HG02852 (cell line): Measurements from ENCODE around the gene F12.
A peak's percentile ranks its signal among the peaks of the same experiment; 100 is the strongest.
"Not testable (repeated sequence)": the region's sequence is repeated elsewhere in the genome, so short reads cannot be mapped to it uniquely, and the experiment has no call there.

Experiments used
- ATAC-seq: cut with Tn5 transposase; IDR thresholded peaks from one replicate; pipeline ENCODE4 v1.9.1; 2021; ENCODE audit warnings: mild to moderate bottlenecking, moderate library complexity; ENCODE audit not compliant: unreplicated experiment

The F12 gene

GRCh38 chr5:177370488-177371119 is 38.8 kb downstream of the F12 start:
- peak; percentile 53 for ATAC-seq

DNA sequence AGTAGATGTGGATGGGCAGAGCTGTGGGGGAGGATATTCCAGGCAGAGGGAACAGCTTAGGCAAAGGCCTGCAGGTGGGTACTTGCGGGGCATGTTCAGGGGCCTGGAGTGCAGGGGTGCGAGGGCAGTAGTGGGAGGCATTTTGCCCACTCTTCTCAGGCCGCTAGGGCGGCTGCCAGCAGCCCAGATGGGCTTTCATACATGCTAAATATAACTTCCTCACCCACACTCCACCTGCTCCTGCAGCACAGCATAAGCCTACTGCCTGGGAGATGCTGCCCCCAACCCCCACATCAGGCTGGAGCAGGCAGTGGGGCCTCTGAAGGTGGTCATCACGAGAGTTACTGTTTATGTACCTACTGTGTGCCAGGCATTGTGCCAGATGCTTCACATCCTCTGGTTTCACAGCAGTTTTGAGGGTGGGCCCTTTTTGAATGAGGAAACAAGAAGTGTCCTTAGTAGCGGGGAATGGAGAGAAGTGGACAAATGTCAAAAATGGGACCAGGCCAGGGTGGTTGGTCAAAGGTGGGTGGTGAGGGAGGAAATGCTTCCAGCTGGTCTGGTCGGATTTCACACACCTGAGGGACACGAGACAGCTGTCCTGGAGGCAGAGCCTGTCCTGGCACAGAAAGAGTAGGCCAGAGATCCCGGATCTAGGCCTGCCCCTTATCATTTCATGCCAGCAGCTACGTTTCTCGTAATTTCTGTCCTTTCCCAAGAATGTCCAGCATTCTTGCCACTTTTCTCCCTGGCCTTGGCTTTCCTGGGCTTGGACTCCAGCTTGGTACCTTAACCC is 39.5 kb downstream of the F12 start:
- ATAC-seq, result no peak

DNA sequence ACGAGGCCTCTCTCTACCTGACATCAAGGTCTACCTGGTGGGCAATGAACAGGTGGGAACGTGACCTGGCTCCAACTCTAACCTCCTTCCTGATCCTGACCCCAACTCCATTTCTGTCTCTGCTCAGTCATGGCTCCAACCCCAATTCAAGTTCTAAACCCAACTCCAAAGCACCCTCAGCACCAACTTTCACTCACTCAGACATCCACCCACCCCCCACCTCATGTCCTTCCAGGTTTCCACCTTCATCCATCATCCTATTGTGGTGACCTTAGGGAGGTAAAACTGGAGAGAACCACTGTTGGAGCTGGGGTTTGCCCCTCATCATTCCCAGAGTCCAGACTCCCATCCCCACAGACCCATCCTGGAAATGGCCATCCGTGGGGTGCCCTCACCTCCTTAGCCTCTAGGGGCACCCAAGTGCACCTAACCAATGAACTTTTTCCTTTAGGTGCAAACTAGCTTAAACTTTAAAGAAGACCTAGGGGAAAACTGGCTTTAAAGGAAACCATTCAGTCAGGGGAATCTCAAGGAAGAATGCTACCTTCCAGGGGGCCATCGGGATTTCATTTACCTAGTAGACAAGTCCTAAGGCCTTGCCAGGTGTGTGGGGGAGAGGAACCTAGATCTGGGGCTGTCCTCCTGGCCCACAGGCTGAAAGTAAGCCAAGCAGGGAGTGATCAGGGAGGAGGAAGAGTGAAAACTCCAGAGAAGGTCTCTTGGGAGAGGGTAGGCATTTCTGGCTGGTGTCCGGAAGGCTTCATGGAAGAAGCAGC is 40.3 kb downstream of the F12 start:
- ATAC-seq, result no peak

- no peak for ATAC-seq
Observed at GRCh38 chr5:177367981-177368868, 41.1 kb downstream of the F12 start.

DNA sequence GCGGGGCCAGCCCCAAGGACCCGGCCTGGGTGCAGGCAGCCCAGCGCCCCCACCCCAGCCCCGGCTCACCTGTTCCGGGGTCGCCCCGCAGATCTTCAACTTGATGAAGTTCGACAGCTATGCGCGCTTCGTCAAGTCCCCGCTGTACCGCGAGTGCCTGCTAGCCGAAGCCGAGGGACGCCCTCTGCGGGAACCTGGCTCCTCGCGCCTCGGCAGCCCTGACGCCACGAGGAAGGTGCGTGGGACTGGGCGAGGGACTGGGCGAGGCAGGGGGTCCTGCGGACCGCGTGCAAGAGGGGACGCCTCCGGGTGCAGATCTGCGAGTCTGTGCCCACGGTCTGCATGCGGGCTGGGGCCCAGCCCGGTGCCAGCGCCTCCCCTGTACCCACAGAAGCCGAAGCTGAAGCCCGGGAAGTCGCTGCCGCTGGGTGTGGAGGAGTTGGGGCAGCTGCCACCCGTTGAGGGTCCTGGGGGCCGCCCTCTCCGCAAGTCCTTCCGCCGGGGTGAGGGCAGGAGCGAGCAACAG is 42.0 kb downstream of the F12 start:
- no peak for ATAC-seq

DNA sequence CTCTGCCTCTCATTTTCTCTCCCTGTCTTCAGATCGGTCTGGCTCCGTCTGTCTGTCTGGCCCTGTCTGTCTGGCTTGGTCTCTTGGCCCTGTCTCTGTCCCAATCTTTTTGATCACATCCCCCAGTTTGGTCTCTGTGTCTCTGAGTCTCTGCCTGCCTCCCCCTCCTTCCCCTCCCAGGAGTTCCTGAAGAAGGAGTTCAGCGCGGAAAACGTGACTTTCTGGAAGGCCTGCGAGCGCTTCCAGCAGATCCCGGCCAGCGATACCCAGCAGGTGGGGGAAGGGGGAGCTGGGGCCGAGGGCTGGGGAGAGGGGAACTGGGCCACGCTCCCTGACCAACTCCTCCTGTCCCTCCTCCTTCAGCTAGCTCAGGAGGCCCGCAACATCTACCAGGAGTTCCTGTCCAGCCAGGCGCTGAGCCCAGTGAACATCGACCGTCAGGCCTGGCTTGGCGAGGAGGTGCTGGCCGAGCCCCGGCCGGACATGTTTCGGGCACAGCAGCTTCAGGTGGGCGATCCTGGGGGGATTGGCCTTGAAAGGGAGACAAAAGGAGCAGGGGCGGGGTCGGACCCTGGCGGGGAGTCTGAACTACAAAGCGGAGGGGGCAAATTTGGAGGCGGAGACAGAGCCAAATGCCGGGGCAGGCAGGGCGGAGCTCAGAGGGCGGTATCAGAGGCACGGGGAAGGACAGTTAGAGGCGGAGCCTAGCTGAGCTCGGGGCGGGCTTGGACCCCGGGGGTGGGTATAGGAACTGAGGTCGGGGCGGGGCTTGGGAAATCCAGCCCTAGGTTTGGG is 42.6 kb downstream of the F12 start:
- no peak for ATAC-seq

DNA sequence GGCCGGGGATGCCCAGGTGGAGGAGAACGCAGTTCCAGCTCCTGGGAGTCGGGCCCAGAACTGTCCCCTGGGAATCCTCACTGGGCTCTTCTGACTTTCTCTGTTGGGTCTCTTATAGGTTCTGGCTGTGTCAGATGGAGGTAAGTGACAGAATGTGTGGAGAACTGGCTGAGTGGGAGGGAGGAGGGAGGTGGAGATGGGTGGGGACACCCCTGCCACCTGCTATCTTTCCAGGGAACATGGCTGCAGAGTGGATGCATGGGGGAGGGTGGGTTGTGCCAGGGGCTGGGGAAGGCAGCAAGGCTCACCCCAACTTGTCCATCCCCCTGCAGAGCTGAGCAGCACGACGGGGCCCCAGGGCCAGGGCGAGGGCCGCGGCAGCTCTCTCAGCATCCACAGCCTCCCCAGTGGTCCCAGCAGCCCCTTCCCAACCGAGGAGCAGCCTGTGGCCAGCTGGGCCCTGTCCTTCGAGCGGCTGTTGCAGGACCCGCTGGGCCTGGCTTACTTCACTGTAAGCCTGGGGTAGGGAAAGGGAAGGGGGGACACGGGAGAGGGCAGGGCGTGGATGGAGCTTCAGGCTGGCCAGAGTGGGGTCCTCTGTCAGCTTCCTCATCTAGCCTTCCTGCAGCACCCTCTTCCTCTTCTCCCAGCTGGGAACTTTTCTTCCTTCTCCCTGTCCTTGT is 43.4 kb downstream of the F12 start:
- no peak for ATAC-seq

- ATAC-seq, result peak; percentile 33
Observed at GRCh38 chr5:177364159-177364962, 45.0 kb downstream of the F12 start.

- ATAC-seq, result no peak
Observed at GRCh38 chr5:177363565-177363964, 45.8 kb downstream of the F12 start.

DNA sequence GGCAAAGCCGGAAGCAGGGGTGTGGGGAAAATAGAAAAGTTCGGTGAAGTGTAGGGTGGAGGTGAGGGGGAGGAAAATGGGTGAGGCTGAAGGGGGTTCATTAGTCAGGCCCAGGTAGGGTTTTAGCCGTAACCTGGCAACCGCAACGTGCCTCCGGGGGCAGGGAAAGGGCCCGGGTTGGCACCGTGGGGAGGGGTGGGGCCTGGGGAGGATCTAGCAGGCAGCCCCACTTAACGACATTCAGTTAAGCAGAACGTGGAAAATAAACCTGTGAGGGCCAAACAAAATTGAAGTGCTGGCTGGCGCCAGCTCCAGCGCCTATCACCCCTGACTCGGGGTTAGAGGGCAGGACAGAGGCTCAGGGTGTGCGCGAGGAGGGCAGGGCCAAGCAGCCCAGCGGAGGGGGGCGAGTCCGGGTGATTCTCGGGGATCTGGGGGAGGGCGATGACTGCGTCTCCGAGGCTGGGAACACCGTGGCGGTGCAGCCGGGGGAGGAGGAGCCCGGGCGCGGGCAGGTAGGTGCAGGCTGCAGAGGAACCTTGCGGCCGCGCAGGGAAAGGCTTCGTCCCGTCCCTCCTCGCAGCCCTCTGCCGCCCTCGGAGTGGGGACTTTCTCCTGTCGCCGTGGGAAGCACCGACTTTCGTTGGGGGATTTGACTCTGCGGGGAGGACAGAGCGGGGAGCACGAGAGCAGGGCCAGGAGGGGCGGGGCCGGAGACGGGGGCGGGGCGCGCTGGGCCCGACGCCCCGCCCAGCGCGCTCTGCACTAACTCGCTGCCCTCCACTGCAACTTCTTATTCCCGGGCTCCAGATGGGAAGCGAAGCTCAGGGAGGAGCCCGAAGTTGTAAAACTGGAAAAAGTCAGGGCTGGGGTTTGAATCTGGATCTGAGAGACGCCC is 46.5 kb downstream of the F12 start:
- ATAC-seq, result peak; percentile 49

GRCh38 chr5:177362292-177362609 is 47.1 kb downstream of the F12 start:
- no peak for ATAC-seq

- no peak for ATAC-seq
Observed at GRCh38 chr5:177361418-177362291, 47.7 kb downstream of the F12 start.

DNA sequence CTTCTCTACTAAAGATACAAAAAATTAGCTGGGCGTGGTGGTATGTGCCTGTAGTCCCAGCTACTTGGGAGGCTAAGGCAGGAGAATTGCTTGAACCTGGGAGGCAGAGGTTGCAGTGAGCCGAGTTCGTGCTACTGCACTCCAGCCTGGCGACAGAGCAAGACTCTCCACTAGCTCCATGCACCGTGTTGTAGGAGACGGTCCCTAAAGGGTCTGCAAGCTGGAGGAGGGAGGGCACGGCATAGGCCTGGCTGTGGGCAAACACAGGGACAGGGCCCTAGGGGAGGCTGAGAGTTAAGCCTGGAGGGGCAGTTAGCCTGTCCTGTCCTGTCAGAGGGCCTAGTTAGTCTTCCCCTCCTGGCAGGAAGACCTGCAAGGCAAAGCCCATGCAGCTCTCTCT is 48.6 kb downstream of the F12 start:
- not testable (repeated sequence) for ATAC-seq

DNA sequence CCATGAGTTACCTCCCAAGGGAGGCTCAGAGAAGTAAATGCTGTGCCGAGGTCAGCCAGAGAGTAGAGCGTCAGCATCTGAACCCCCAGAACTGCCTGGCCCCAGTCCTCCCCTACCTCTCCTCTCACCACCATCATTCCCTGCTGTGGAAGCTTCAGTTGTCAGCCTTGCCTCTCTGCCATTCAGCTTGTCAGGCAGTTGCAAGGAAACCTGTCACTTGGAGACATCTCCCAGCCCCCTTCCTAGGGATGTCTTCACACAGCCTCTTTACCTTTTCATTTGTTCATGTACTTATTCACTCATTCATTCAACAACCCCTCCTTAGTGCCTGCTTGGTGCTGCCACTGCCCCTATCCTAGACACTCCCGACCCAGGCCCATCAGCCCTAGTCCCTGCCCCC is 49.5 kb downstream of the F12 start:
- no peak for ATAC-seq

DNA sequence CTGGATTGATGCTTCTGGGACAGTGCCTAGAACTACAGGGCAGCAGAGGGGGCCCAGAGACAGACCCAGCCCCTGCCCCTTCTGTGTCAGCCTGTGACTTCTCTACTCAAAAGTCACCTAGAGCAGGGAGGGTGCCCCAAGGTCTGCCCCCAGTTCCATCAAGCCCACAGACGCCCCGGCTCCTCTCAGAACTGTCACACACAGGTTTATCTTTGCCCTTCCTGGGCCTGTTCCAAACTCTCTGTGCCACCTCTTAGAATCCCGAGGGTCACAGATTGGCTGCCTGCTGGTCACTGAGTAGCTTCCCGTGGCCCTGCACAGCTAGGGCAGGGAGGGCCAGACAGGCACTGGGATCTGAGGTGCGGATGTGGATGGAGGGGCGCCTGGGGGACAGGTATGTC is 49.9 kb downstream of the F12 start:
- no peak for ATAC-seq

DNA sequence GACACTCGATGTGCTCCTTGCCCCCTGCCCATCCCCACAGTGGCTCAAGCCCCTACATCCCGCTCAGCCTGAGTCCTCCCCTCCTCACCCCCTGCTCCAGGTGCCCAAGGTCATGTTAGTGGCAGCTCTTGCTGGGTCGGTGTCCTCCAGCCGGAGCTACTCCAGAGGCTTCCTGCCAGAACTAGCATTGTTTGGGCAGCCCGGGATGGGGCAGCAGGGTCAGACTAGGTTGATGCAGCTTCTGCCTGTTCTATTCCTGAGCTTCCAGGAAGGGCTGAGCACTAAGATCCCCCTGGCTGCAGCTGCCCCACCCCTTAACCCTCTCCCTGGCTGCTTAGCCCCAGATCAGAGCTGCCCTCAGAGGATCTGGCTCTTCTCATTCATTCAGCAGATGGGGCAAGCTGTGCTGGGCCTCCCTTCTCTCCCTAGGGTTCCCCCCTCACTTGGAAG is 51.0 kb downstream of the F12 start:
- no peak for ATAC-seq
